CD4-positive, alpha-beta T cell treated with Interleukin-10 for 1 hour (primary cell): Measurements from ENCODE around the gene TTC17.
"Not testable (repeated sequence)": the region's sequence is repeated elsewhere in the genome, so short reads cannot be mapped to it uniquely, and the experiment has no call there.

Source experiments
- DNase-seq: peaks from one replicate; pipeline ENCODE4 v3.0.0-alpha.2; 2020

The TTC17 gene

DNA sequence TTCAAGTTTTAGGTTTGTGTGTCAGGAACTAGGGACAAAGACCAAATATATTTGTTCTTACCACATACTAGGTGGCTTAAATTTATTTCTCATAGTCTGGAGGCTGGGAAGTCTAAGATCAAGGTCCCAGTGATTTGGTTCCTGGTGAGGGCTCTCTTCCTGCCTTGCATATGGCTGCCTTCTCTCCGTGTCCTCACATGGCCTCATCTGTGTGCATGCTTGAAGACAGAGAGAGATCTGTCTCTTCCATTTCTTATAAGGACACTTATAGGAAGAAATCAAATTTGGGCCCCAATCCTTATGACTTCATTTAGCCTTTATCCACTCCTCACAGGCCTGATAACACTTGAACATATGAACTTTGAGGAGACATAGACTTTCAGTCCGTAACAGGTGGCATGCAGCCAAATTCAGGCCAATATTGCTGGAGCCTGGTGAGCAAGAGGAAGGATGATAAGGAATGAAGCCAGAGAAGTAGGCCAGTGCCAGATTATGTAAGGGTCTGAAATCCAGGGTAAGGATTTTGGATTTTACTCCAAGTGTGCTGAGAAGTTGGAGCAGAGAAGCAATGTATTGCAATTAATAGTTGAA, 35.1 kb downstream of the TTC17 start:
- no peak for DNase-seq

DNA sequence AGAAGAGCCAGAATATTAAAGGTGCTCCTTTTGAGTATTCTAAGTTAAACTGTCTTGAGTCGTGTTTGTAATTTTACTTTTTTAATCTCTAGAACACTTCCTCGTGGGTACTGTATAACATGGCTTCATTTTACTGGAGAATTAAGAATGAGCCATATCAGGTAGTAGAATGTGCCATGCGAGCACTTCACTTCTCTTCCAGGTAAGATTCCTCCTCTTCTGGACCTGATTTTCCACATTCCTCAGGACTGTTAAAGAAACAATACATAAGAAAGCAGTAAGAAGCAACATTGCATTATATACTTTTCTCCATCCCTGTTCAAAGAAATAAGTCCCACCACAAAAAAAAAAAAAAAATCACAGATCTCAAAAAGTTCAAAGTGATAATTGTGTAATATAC, 37.9 kb downstream of the TTC17 start:
- DNase-seq: no peak

DNA sequence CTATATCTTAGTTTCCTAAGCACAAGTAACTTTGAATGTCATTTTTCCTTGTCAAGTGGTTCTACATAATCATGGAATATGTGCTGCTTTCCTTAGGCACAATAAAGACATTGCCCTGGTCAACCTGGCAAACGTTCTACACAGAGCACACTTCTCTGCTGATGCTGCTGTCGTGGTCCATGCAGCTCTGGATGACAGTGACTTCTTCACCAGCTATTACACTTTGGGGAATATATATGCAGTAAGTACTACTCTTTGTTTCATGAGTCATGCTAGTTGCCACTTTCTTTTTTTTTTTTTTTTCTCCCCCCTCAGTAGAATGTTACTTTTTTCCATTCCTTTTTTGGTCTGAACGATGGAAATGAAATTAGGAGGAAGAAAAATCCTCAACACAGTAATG, 38.5 kb downstream of the TTC17 start:
- DNase-seq: no peak

DNA sequence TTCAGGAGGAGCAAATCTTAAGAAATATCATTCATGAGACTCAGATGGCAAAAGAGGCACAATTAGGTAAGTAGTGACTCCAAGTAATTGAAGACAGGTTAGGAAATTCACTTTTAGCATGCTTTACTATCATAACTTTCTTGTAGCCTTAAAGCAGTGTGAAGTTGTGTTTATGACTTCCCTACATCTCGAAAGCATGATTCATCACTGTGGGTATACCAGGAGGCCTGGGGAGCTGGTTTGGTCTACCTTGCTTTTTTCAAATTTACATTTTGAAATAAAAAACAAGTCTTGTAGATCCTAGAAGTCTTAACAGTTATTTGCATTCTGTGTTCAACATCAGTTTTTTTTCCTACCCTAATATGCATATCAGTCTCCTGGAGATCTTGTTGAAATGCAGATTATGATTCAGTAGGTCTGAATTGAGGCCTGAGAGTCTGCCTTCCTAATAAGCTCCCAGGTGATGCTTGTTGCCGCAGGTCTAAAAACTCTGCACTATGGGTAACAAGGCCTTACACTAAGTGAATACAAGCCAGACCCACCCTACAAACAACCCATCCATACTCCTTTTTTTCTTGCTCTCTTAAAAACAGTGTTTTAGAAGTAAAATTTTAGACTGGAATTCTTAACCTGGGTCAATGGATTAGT, 41.4 kb downstream of the TTC17 start:
- no peak for DNase-seq

DNA sequence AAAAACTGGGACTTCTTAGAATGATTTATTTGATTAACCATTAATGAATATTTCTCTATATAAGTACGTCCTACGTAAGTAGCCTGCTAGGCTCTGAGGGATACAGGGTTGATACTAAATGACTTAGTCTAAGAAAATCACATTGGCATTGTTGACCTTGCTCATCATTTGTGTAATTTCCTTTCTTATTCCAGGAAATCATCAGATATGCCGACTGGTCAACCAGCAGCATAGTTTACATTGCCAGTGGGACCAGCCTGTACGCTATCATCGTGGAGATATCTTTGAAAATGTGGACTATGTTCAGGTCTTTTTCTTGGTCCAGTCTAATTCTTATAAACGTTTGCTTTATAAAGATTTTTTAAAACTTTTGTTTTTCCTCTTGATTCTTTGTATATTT, 42.5 kb downstream of the TTC17 start:
- DNase-seq: no peak

DNA sequence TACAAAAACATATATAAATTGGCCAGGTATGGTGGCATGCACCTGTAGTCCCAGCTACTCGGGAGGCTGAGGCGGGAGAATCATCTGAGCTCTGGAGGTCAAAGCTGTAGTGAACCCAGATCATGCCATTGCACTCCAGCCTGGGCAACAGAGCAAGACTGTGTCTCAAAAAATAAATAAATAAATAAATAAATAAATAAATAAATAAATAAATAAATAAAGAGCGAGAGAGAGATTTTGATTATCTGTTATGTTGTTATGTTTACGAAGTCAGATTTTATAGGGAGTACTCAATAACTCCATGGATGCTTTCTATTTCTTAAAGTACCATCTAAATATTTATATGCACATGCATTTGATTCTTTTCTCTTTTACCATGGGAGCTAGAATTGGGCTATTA, 43.1 kb downstream of the TTC17 start:
- not testable (repeated sequence) for DNase-seq

DNA sequence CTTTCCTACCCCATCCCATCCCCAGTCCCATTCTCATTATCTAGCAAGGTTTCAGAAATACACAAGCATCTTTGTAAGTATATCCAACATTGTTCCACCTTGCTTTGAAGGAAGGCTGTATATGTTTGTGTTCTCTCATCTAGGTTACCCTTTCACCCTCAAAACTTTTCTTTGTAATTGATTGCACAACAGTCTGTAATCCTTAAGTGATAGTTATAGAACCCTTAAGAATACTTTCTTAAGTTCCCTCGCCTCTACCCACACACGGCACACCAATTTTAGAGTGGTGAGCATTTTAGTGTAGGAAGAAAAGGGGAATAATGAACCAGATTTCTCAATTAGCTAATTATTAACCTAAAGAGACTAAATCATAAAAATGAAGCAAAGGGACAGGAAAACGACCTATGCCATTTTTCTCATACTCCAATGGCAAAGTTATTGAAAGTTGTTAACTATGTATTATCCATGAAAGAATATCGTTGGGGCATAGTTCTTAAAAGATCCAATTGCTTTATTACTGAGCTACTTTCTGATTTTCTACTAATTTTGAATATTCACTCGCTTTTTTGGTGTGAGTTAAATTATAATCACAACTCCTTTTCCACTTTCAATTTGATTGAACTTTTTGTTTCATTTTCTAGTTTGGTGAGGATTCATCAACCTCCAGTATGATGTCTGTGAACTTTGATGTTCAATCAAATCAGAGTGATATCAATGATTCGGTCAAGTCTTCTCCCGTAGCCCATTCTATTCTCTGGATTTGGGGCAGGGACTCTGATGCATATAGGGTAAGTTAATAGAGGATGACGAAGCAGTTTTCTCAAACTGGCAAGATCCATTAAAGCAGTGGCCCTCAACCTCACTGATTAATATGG, 44.9 kb downstream of the TTC17 start:
- no peak for DNase-seq

DNA sequence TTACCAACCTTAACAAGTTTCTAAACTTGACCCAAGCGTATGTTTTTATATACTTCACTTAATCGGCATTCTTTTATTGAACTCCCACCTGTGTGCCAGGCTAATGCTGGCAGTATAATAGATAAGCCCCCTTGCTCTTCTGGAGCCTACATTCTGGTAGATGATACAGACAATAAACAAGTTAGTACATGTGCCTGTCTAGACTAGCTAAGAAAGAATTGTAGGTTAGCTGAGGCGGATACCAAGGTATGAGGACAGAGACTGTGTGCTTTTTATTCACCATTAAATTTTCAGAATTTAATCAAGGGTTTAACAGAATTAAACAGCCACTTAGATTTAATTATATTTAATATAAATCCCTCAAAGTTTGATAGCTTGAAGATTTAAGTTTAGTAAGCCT, 45.7 kb downstream of the TTC17 start:
- DNase-seq: no peak

DNA sequence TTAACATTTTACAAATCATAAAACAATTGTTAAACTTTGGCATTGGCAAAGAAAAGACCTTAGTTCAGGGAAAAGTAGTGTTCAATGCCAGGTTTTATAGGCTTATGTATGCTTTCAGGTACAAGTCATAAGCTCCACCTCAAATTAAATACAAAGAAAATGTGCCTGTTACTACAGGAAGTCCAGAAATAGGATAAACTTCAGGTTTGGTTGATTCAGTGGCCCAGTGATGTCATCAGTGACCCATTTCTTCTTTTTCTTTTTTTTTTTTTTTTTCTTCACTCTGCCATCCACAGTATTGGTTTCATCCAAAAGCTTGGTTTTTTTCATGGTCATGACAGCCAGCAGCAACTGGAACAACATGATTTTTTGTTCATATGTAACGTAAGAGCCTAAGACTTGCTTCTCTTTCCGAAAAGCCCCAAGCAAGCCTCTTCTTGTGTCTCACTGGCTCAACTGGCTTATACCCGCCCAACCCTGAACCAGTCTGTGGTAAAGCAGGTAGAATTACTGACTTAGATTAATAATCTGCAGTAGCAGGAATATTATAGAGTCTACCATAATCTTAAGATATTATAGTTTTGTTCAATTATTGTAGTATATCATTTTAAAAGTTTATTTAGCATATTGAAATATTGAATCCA, 46.2 kb downstream of the TTC17 start:
- no peak for DNase-seq

DNA sequence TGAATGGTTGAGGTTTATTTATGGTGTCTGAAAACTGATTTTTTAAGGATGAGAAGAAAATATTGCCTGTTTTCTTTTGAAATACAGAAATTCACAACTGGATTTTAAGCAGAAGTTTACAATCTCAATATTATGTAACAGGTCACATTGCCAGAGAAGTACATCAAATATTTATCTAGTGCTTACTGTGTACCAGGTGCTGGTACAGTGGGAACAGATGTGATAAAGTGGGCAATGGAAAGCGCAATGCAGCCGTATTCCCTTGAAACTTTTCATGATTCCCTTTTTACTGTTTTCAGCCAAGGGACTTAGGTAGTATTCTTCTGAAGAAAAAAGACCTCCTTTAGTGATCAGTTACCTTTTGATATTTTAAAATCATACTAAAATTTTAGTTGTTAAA, 49.6 kb downstream of the TTC17 start:
- no peak for DNase-seq

DNA sequence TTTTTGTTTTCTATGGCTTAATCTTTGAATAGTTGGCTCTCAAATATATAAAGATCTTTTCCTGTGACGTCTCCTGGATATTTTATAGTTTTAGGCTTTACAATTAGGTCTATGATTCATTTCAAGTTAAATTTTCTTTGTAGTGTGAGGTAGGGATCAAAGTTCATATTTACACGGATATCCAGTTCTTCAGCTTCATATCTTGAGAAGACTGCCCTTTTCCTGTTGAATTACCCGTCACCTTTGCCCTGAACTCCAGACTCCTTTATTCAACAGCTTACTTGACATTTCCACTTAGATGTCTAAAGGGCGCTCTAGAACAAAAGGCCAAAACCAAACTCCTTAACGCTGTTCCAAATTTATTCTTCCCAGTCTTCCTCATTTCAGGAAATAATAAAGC, 51.7 kb downstream of the TTC17 start:
- DNase-seq: no peak

DNA sequence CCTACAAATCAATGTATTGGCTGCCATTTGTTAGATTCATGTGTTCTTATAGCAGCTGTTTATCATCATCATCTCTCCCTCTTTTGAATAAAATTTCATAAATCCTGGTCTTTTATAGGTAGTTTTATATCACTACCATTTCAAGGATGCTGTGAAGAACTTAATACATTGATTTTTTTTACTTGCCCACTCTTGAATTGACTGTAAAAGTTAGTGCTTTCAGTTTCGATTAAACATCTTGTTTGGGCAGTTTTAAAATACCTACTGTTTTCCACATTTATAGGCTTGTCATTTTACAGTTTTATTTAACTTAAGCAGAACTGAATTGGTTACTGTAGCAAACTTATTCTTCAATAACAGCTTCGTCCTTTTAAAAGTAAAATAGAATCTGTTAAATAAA, 59.5 kb downstream of the TTC17 start:
- no peak for DNase-seq

DNA sequence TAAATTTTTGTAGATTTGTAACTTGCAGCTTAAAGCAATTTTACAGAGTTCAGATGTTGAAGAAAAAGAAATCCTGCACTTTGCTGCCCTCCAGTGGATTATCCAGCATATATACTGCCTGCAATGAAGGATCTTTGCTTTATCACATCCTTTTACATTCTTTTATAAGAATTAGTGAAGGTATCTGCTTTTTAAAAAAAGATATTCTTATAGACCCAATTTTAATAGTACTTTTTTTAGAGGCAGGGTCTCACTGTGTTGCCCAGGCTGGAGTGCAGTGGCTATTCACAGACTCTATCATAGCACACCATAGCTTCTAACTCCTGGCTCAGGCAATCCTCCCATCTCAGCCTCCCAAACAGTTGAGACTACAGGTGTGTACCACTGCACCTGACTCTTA, 60.7 kb downstream of the TTC17 start:
- peak; percentile 39 for DNase-seq

DNA sequence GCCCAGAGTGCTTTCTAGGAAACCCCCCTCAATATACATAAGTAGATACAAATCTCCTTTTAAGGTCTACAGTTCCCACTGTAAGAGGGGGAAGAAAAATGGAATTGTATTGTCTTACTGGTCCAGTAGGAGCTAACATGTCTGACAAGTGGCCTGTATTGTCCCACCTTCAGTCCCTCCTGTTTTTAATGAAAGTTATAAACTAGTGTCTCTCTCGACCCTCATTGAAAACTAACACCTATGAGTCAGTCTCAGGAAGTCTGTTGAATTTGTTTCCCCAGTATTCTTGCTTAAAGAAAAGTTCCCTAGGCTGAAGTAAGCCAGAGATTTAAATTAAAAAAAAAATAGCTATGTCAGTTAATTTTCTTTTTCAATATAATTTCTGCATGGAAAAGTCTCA, 69.3 kb downstream of the TTC17 start:
- DNase-seq: no peak

DNA sequence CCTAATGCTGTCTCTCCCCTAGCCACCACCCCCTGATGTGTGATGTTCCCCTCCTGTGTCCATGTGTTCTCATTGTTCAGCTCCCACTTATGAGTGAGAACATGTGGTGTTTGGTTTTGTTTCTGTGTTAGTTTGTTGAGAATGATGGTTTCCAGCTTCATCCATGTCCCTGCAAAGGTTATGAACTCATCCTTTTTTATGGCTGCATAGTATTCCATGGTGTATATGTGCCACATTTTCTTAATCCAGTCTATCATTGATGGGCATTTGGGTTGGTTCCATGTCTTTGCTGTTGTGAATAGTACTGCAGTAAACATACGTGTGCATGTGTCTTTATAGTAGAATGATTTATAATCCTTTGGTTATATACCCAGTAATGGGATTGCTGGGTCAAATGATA, 72.2 kb downstream of the TTC17 start:
- not testable (repeated sequence) for DNase-seq

DNA sequence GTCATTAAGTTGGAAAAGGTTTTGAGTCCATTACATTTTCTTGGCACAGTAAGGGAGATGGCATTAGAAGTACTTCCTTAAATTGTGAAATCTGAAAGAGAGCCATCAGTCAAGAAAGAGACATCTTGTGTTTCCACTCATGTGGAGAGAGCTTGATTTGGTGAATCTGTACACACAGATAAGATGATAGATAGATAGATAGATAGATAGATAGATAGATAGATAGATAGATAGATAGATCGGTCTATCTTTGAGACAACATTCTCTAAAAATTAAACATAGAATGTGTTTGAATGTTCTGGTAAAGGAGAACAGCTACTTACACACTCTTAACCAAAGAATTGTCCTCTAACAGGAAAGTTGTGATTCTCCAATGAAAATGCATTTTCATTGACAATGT, 76.2 kb downstream of the TTC17 start:
- no peak for DNase-seq

DNA sequence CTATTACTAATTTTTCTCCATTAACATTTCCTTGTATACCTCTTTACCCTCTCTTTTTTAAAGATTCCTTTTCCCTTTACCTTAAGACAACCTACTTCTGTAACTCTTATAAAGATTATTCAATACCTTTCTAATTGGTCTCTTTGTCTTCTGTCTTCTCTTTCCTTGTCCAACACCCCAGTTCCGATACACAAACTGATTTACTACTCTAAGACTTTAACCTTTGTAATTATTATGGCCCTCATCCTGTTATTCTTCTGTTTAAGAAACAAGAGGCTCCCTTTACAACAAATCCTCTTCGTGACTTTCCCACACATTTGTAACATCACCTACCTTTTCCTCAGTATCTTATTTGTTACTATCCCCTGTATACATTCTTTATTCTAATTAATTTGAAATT, 81.8 kb downstream of the TTC17 start:
- DNase-seq: no peak

DNA sequence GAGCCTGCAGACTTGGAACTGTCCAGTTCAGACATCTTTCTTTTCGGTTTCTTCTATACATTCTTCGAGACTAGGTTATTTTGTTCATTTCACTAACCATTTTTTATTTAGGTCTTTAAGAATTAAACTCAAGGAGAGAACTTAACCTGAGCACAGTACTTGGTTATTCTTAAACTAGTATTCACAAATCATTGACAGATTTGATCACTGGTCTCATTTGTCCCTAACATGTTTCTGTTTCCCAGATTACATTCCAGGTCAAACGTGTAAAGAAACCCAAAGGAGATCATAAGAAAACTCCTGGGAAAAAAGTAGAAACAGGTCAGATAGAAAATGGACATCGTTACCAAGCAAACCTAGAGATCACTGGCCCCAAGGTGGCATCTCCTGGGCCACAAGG, 85.1 kb downstream of the TTC17 start:
- DNase-seq: no peak

DNA sequence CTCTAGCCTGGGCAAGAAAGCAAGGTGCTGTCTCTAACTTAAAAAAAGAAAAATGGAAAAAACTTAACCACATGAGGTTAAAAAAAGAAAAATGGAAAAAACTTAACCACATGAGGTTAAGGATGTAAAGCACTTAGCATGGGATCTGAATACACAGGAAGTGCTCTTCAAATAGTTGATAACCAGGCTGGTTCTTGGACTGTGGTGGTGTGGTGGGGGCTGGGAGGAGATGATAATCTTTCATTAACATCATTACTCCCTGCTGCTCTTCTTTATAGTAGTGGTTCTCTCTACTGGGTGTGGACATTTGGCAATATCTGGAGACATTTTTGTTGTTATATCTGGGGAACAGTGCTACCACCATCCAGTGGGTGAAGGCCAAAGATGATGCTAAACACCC, 88.4 kb downstream of the TTC17 start:
- no peak for DNase-seq

DNA sequence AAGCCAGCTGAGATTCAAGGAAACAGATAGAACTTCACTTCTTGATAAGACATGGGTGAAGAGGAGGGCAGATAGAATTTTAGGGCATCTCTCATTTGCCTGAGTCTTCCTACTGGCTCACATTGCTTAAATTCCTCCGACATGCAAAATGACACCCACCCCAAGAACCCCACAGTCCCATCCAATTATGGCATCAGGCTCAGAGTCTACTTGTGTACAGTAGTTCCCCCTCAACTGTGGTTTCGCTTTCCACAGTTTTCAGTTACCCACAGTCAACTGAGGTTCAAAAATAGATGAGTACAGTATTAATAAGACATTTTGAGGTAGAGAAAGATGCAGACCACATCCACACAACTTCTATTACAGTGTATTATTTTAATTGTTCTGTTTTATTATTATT, 99.8 kb downstream of the TTC17 start:
- DNase-seq: no peak

DNA sequence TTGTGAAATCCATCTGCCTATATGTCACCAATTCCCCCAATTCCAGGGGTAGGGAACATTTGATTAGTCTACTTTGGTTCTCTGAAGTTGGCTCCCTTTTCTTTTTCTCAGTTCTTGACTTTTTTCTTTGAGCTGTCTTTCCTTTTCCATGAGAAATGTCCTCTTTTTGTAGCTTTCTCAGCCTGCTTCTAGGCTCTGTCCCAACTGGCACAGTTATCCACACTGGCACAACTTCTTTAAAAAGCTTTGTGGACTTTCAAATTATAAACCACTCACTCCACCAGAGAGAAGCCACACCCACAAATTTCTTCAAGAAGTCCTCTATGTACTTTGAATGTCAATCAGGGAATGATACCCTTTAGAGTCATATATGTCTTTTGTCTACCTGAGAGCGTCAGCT, 100.5 kb downstream of the TTC17 start:
- DNase-seq: no peak

DNA sequence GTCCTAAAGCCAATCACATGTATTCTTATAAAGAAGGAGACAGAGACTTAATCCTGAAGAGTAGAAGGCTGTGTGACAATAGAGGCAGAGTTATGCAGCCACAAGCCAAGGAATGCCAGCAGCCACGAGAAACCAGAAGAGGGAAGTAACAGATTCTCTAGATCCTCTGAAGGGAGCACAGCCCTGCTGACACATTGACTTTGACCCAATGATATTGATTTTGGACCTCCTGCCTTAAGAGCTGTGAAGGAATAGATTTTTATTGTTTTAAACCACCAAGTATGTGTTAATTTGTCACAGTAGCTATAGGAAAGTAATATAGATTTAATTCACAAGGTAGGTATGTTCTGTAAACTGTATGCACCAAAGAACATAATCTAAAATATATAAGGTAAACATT, 103.6 kb downstream of the TTC17 start:
- no peak for DNase-seq

DNA sequence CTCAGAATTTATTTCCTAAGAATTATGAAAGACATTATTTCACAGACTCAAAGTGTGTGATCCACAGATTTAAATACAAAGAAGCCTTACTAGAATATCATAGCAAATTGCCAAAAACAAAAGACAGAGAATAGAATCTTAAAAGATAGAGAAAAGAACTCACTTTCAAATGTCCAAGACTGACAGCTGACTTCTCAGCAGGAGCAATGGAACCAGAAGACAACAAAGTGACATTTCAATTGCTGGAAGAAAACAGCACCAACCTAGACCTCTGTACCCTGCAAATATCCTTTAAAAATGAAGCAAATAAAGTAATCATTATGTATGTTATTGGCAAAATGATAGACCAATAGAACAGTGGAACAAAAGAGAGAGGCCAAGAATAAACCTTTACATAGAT, 109.2 kb downstream of the TTC17 start:
- no peak for DNase-seq

DNA sequence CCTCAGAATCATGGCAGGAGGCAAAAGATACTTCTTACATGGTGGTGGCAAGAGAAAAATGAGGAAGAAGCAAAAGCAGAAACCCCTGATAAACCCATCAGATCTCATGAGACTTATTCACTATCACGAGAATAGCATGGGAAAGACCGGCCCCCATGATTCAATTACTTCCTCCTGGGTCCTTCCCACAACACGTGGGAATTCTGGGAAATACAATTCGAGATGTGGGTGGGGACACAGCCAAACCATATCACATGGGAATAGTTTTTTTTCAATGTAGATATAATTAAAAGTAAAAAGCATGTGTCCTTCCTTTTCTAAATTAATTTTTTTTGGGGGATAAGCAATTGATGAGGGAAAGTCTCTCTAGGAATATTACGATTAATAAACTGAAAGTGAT, 118.8 kb downstream of the TTC17 start:
- not testable (repeated sequence) for DNase-seq
